HepG2 (cell line): ENCODE data around the gene FRS2. TPM values are rescaled to one million over a fixed set of nuclear protein-coding genes. Genes with fewer than 3 reads are reported as not detected.
A peak's percentile ranks its signal among the peaks of the same experiment; 100 is the strongest.

Experiments used
- BCL6 ChIP-seq: IDR thresholded peaks from 2 replicates; pipeline ENCODE4 v1.6.1; 2016; ENCODE audit warnings: missing genetic modification reagents, missing compliant biosample characterization
- HNF1A ChIP-seq, 2 experiments: sonication (generic) in 1 of 2; formaldehyde crosslinking in 1 of 2; IDR thresholded peaks; 2 replicates each; pipeline versions ENCODE4 v1.4.0 to v1.6.1; 2016 to 2020; ENCODE audit warnings: borderline replicate concordance in 1 of 2, low read depth in 1 of 2, mild to moderate bottlenecking in 1 of 2, missing genetic modification reagents in 1 of 2
- HNF4G ChIP-seq, 2 experiments: sonication (generic) in 1 of 2; formaldehyde crosslinking in 1 of 2; IDR thresholded peaks; 2 replicates each; pipeline versions ENCODE4 v1.4.0 to v1.6.1; 2011 to 2020; ENCODE audit warnings: borderline replicate concordance in 2 of 2, low read depth in 2 of 2, mild to moderate bottlenecking in 2 of 2, low read length in 1 of 2, missing genetic modification reagents in 1 of 2, moderate library complexity in 1 of 2
- MXD4 ChIP-seq: IDR thresholded peaks from 2 replicates; pipeline ENCODE4 v1.6.1; 2016; ENCODE audit warnings: mild to moderate bottlenecking, missing biosample characterization, missing genetic modification reagents
- PPARG ChIP-seq: conservative IDR thresholded peaks from 2 replicates; pipeline ENCODE4 v1.6.1; 2016; ENCODE audit warnings: missing biosample characterization, missing genetic modification reagents
- SIX1 ChIP-seq: sonication (generic); formaldehyde crosslinking; IDR thresholded peaks from 2 replicates; pipeline ENCODE4 v1.4.0; 2020; ENCODE audit warnings: missing genetic modification reagents, borderline replicate concordance
- SOX13 ChIP-seq, 3 experiments: fragments of 450-650 bp in 1 of 3; sonication (generic) in 1 of 3; formaldehyde crosslinking in 1 of 3; IDR thresholded peaks in 2 of 3; conservative IDR thresholded peaks in 1 of 3; 2 replicates each; pipeline versions ENCODE4 v1.5.0 to v1.6.1; 2016 to 2020; ENCODE audit warnings: antibody characterized with exemption in 1 of 3, mild to moderate bottlenecking in 1 of 3, missing compliant biosample characterization in 1 of 3, missing genetic modification reagents in 1 of 3, moderate library complexity in 1 of 3
- SOX6 ChIP-seq, 2 experiments: fragments of 450-650 bp in 1 of 2; sonication (generic) in 1 of 2; formaldehyde crosslinking in 1 of 2; IDR thresholded peaks; 2 replicates each; pipeline versions ENCODE4 v1.4.0 to v1.6.1; 2017 to 2020; ENCODE audit warnings: antibody characterized with exemption in 1 of 2, mild to moderate bottlenecking in 1 of 2, missing genetic modification reagents in 1 of 2
- TBX2 ChIP-seq: sonication (generic); formaldehyde crosslinking; IDR thresholded peaks from 2 replicates; pipeline ENCODE4 v1.5.0; 2020; ENCODE audit warnings: missing genetic modification reagents, mild to moderate bottlenecking, borderline replicate concordance
- TEAD3 ChIP-seq: optimal IDR thresholded peaks from 2 replicates; pipeline ENCODE3; 2016; ENCODE audit warnings: borderline replicate concordance
- ZNF281 ChIP-seq: sonication (generic); formaldehyde crosslinking; IDR thresholded peaks from 2 replicates; pipeline ENCODE4 v1.4.0; 2020; ENCODE audit warnings: missing genetic modification reagents, borderline replicate concordance
- ZNF7 ChIP-seq: IDR thresholded peaks from 2 replicates; pipeline ENCODE4 v1.6.1; 2016; ENCODE audit warnings: missing biosample characterization, missing genetic modification reagents
- ZSCAN9 ChIP-seq: IDR thresholded peaks from 2 replicates; pipeline ENCODE4 v1.6.1; 2016; ENCODE audit warnings: borderline replicate concordance
- polyA plus RNA-seq, 8 experiments: library from polyadenylated mRNA; depleted of rRNA in 3 of 8; stranded (reverse) in 7 of 8; unstranded in 1 of 8; fragments of >200 nt; fragmentation: Illumina TruSeq in 4 of 8; extraction: Trizol in 4 of 8; gene quantifications; 2 replicates each; pipeline versions ENCODE4 v1.2.1 to v1.2.3, GENCODE V29; 2011 to 2016; ENCODE audit warnings: low read depth in 4 of 8, missing spikeins in 1 of 8, mixed read lengths in 1 of 8; ENCODE audit not compliant: insufficient read depth in 1 of 8
- total RNA-seq, 5 experiments: library from RNA; depleted of rRNA; stranded (reverse); fragments of >200 nt; fragmentation: Illumina TruSeq; extraction: Trizol; gene quantifications; 2 replicates each; pipeline ENCODE4 v1.2.3, GENCODE V29; 2016; ENCODE audit warnings: low read depth in 1 of 5

FRS2 gene
- total and polyA plus RNA-seq, 2 of the 13 experiments (the other 11 are each of a cell fraction or from before 2014, with no cell fraction given), result 8.3 to 16.8 TPM

- TF ChIP-seq SOX6 (IDR thresholded peaks at IDR 0.05), result no peak
- TF ChIP-seq SOX6 (CRISPR knock-in tag; IDR thresholded peaks at IDR 0.05), result peak; percentile 26; the same call in 1 of the 2 replicates
- peak; percentile 33 for TF ChIP-seq TEAD3 (CRISPR knock-in tag)
- peak; percentile 88 for TF ChIP-seq BCL6 (CRISPR knock-in tag)
- TF ChIP-seq ZSCAN9 (CRISPR knock-in tag), result no peak
- TF ChIP-seq TBX2 (CRISPR knock-in tag), result no peak
- no peak for TF ChIP-seq SOX13 (IDR thresholded peaks at IDR 0.05)
- TF ChIP-seq SOX13 (CRISPR knock-in tag; conservative IDR thresholded peaks at IDR 0.05 in 1 of 2, IDR thresholded peaks at IDR 0.05 in 1 of 2), result peak in 1 of 2 experiments; percentile 54; a peak in 1 of 4 replicates
- no peak for TF ChIP-seq SIX1 (CRISPR knock-in tag)
- peak; percentile 50; the same call in 1 of the 2 replicates for TF ChIP-seq HNF4G (IDR thresholded peaks at IDR 0.05; ENCODE audit: borderline replicate concordance, low read depth, low read length)
- TF ChIP-seq HNF4G (CRISPR knock-in tag; IDR thresholded peaks at IDR 0.05; ENCODE audit: borderline replicate concordance, low read depth), result no peak
- TF ChIP-seq ZNF7 (CRISPR knock-in tag), result 0 out of 2 replicates have a peak, but pooled peaks have one; percentile 56
- TF ChIP-seq ZNF281 (CRISPR knock-in tag), result peak; percentile 27; the same call in 1 of the 2 replicates
- TF ChIP-seq HNF1A (IDR thresholded peaks at IDR 0.05; ENCODE audit: low read depth), result no peak
- no peak for TF ChIP-seq HNF1A (CRISPR knock-in tag; IDR thresholded peaks at IDR 0.05; ENCODE audit: borderline replicate concordance)
- peak; percentile 62; the same call in 1 of the 2 replicates for TF ChIP-seq PPARG (CRISPR knock-in tag)
- no peak for TF ChIP-seq MXD4 (CRISPR knock-in tag)
- TF ChIP-seq, all 625 proteins: peak for 12
These were observed 5.2 kb downstream of the FRS2 start (continued) for GRCh38 chr12:69475237-69475975.
